ENCODE results near the gene KCNJ5.

DNA sequence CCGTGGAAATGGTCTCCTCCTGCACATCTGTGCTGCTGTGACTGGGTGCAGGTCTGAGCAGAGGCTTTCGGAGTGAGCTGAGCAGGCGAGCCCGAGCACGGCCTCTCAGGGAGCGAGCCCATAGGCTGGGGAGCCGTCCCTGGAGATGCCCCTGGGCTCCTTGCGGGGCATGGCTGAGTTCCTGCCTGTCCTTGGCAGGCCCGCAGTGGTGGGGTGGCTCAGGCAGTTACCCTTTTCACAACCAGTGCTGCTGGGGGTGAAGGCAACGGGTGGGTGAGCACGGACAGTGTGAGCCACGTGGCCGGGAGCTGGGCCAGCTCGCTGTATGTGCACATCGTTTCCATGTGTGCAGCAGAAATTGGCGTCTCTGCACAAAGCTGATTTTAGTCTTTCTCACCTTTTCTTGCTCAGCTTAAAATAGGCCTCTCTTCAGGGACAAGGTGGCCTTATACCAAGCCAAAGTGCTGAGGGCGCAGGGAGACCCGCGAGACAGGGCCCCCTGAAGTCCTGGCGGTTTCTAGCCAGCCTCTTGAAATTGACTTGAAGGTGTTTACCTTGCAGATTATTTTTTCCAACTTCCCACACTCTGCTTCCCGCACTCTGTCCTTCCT, 51.8 kb downstream of the KCNJ5 start, which contains the start of gene TP53AIP1:
- no peak for TF ChIP-seq SUZ12 (IDR thresholded peaks at IDR 0.05; ENCODE audit: extremely low read depth, insufficient read depth, insufficient read length)
- no peak for TF ChIP-seq ZNF274 (IDR thresholded peaks at IDR 0.05; ENCODE audit: low read depth, low read length)
- TF ChIP-seq YY1 (IDR thresholded peaks at IDR 0.05; ENCODE audit: insufficient read depth, insufficient read length), result no peak

Measured in NT2/D1 (cell line).